OCI-LY1 (cell line): Measurements from ENCODE around the gene BTBD9.

ENCODE experiments used
- H2AFZ ChIP-seq: fragments of 200-600 bp; sonication (generic), shearing (Covaris generic); 2 replicates; pipeline ENCODE4 v1.6.0; 2014; ENCODE audit warnings: antibody characterized with exemption, mild to moderate bottlenecking, low read length
- H3F3A ChIP-seq: fragments of 200-600 bp; sonication (generic), shearing (Covaris generic); 2 replicates; pipeline ENCODE4 v1.6.0; 2014; ENCODE audit warnings: mild to moderate bottlenecking, antibody characterized with exemption, low read length, moderate library complexity; ENCODE audit not compliant: insufficient read depth
- H3K27ac ChIP-seq: fragments of 200-600 bp; sonication (generic); 2 replicates; pipeline ENCODE4 v1.5.1; 2014; ENCODE audit warnings: low read length, mixed run types, mild to moderate bottlenecking, low read depth; ENCODE audit not compliant: poor library complexity, severe bottlenecking
- H3K27me3 ChIP-seq: fragments of 200-600 bp; sonication (generic); 2 replicates; pipeline ENCODE4 v1.6.0; 2014; ENCODE audit warnings: antibody characterized with exemption, mild to moderate bottlenecking, low read length, moderate library complexity; ENCODE audit not compliant: insufficient read depth
- H3K36me3 ChIP-seq: fragments of 200-600 bp; sonication (generic); 2 replicates; pipeline ENCODE4 v1.6.1; 2014; ENCODE audit warnings: mild to moderate bottlenecking, antibody characterized with exemption, low read length, moderate library complexity, mixed read lengths; ENCODE audit not compliant: insufficient read depth
- H3K4me1 ChIP-seq: fragments of 200-600 bp; sonication (generic); 2 replicates; pipeline ENCODE4 v1.5.1; 2014; ENCODE audit warnings: mild to moderate bottlenecking, low read length, moderate library complexity; ENCODE audit not compliant: insufficient read depth, severe bottlenecking
- H3K4me2 ChIP-seq: fragments of 200-600 bp; sonication (generic), shearing (Covaris generic); 2 replicates; pipeline ENCODE4 v1.6.1; 2014; ENCODE audit warnings: low read length
- H3K4me3 ChIP-seq: fragments of 200-600 bp; sonication (generic); 2 replicates; pipeline ENCODE4 v1.5.1; 2014; ENCODE audit warnings: low read length, low read depth, mild to moderate bottlenecking, mixed read lengths; ENCODE audit not compliant: poor library complexity, severe bottlenecking
- H3K79me2 ChIP-seq: fragments of 200-600 bp; shearing (Covaris generic); 2 replicates; pipeline ENCODE4 v1.6.1; 2016; ENCODE audit warnings: mixed run types, low read length, mixed read lengths; ENCODE audit not compliant: insufficient read depth
- H3K9ac ChIP-seq: fragments of 200-600 bp; sonication (generic), shearing (Covaris generic); 2 replicates; pipeline ENCODE4 v1.6.1; 2014; ENCODE audit warnings: mild to moderate bottlenecking, low read length, mixed read lengths
- H3K9me2 ChIP-seq: fragments of 200-600 bp; sonication (generic), shearing (Covaris generic); 2 replicates; pipeline ENCODE4 v1.6.1; 2014; ENCODE audit warnings: low read depth, mild to moderate bottlenecking, low read length, mixed read lengths
- H3K9me3 ChIP-seq: fragments of 200-600 bp; shearing (Covaris generic); 2 replicates; pipeline ENCODE4 v1.6.1; 2014; ENCODE audit warnings: low read length, mixed read lengths
- H4K20me1 ChIP-seq: fragments of 200-600 bp; sonication (generic), shearing (Covaris generic); 2 replicates; pipeline ENCODE4 v1.6.0; 2016; ENCODE audit warnings: mild to moderate bottlenecking, low read length; ENCODE audit not compliant: insufficient read depth
- EZH2 ChIP-seq: fragments of 200-600 bp; sonication (generic), shearing (Covaris generic); IDR thresholded peaks from 2 replicates; pipeline ENCODE4 v1.8.0; 2017; ENCODE audit warnings: borderline replicate concordance, mixed run types, mild to moderate bottlenecking, antibody characterized with exemption, low read length, moderate library complexity, mixed read lengths
- TF ChIP-seq, protein P1 (sequence below): fragments of 200-600 bp; sonication (generic), shearing (Covaris generic); IDR thresholded peaks from 2 replicates; pipeline ENCODE4 v1.5.1; 2017; ENCODE audit warnings: mild to moderate bottlenecking, antibody characterized with exemption, low read length, moderate library complexity, mixed read lengths

The BTBD9 gene

DNA sequence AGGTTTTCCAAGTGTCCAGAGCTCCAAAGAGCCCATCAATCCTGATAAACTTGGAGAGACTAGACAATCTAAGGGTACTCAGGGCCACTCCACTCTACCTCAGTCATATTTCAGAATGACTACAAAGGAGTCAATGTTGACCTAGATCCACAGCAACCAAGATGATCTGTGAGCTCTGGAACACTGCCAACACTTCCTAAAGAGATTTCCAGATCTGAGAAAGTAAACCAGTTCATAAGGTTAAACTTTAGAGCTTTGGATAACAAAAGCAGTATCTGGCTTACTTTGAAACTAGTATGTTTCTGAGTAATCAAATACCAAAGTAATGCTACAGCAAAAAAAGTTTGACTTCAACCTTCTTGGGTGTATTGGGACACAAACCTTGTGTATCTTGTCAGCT lies 122.7 kb downstream of the BTBD9 start:
- H3K9me2 ChIP-seq: no peaks in the 10 kb centered on the region
- H3K79me2 ChIP-seq: no peaks in the 10 kb centered on the region
- no peak overlapping the region for H2AFZ ChIP-seq
- no peaks in the 10 kb centered on the region for H3K9me3 ChIP-seq
- TF ChIP-seq, protein P1, sequence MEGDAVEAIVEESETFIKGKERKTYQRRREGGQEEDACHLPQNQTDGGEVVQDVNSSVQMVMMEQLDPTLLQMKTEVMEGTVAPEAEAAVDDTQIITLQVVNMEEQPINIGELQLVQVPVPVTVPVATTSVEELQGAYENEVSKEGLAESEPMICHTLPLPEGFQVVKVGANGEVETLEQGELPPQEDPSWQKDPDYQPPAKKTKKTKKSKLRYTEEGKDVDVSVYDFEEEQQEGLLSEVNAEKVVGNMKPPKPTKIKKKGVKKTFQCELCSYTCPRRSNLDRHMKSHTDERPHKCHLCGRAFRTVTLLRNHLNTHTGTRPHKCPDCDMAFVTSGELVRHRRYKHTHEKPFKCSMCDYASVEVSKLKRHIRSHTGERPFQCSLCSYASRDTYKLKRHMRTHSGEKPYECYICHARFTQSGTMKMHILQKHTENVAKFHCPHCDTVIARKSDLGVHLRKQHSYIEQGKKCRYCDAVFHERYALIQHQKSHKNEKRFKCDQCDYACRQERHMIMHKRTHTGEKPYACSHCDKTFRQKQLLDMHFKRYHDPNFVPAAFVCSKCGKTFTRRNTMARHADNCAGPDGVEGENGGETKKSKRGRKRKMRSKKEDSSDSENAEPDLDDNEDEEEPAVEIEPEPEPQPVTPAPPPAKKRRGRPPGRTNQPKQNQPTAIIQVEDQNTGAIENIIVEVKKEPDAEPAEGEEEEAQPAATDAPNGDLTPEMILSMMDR: no peak
- TF ChIP-seq EZH2: no peak
- no peaks in the 10 kb centered on the region for H3K27me3 ChIP-seq
- no peaks in the 10 kb centered on the region for H3K4me1 ChIP-seq
- H4K20me1 ChIP-seq: no peaks in the 10 kb centered on the region
- no peak overlapping the region for H3K27ac ChIP-seq
- no peak overlapping the region for H3K9ac ChIP-seq
- H3F3A ChIP-seq: no peaks in the 10 kb centered on the region
- no peak overlapping the region for H3K4me2 ChIP-seq
- no peaks in the 10 kb centered on the region for H3K36me3 ChIP-seq
- H3K4me3 ChIP-seq: no peak overlapping the region

DNA sequence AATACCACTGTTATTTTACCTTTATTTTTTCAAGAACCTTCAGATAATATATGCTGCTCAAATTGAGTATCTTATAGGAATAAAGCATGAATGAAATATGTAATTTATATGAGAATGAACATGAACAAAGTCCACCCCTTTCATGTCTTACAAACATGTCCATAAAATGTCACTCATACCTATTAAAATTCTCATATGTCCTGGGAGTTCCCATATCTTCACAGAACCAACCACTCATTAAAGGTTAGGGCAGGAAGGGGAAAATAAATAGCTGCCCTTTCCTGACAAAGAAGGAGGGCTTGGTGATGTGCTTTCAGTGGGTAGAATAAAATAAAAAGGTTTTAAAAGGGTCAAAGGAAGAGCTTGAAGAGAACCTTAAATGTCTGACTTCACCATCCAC lies 125.3 kb downstream of the BTBD9 start:
- Histone ChIP-seq H3K27ac (no peak overlapping the region), H3K4me1 (no peaks in the 10 kb centered on the region)

DNA sequence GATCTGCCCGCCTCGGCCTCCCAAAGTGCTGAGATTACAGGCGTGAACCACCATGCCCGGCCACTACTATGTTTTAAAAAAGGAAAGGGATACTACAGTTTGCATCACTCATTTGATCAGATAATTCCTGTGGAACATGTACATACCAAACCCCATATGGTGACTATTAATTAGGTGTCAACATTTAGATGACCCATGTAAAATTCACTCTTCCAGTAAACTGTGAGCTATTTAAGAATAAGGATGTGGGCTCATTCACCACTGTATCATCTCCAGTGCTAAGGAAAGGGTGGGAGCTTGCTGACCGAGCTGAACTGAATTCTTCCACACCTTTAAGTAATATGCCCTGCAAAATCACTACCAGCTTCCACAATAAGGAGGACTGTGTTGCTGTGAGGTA lies 127.5 kb downstream of the BTBD9 start:
- Histone ChIP-seq H3K4me2 (no peak overlapping the region), H3K4me3 (no peak overlapping the region), H3K27me3 (no peaks in the 10 kb centered on the region), H3K27ac (no peak overlapping the region), H3K9me3 (no peaks in the 10 kb centered on the region), H3F3A (no peaks in the 10 kb centered on the region), H3K9ac (no peak overlapping the region), H2AFZ (no peak overlapping the region), H3K4me1 (no peaks in the 10 kb centered on the region), H3K36me3 (no peaks in the 10 kb centered on the region), H3K9me2 (no peaks in the 10 kb centered on the region), H4K20me1 (no peaks in the 10 kb centered on the region), H3K79me2 (no peaks in the 10 kb centered on the region)
- no peak for TF ChIP-seq EZH2
- TF ChIP-seq, protein P1: no peak

More for the DNA sequence above, 125.3 kb downstream of the BTBD9 start:
- Histone ChIP-seq H3K27me3 (no peaks in the 10 kb centered on the region), H3K9me3 (no peaks in the 10 kb centered on the region), H3F3A (no peaks in the 10 kb centered on the region), H4K20me1 (no peaks in the 10 kb centered on the region), H3K9me2 (no peaks in the 10 kb centered on the region), H3K4me2 (no peak overlapping the region), H3K36me3 (no peaks in the 10 kb centered on the region), H3K9ac (no peak overlapping the region), H3K79me2 (no peaks in the 10 kb centered on the region), H2AFZ (no peak overlapping the region), H3K4me3 (no peak overlapping the region)
- no peak for TF ChIP-seq EZH2
- TF ChIP-seq, protein P1: no peak
